Measurements from ENCODE around the gene KRTAP5-2. TPM values are rescaled to one million over a fixed set of nuclear protein-coding genes. Genes with fewer than 3 reads are reported as not detected.

Gene KRTAP5-2
- total RNA-seq, 1 experiment from 2014 or later: not detected

- no peaks in the 10 kb centered on the region for H3K79me2 ChIP-seq (ENCODE audit: low read depth)
- ChIA-PET POLR2A (ENCODE audit: unreplicated experiment) (no interaction called here), CTCF (no interaction called here)
These were observed 29.6 kb downstream of the KRTAP5-2 start for GRCh38 chr11:1568441-1568911.

DNA sequence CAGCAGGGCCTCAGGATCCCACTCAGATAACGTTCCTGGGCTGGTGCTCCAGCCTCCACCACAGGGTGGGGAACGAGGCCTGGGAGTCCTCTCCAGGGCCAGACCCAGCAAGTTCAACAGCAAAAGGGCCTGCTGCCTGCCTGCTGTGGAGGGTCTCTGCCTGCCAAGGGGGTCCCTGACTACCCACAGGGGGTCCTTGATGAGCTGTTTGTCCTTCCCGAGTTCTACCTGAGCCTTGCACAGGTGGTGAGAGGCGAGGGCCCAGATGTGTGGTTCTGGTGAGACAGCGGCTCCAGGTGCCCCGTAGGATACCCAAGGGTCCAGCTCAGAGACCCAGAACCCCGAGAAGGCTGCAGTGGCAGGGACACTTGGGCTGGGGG lies 30.4 kb downstream of the KRTAP5-2 start:
- no peak for TF ChIP-seq EZH2 (IDR thresholded peaks at IDR 0.05; ENCODE audit: low read depth)
- TF ChIP-seq CTCF (conservative IDR thresholded peaks at IDR 0.05): no peak
- no peak for DNase-seq
- H3F3A ChIP-seq (ENCODE audit: insufficient read depth, low read depth): peaks cover 6% of the 10 kb centered on the region; the same call in 1 of the 2 replicates
- no peaks in the 10 kb centered on the region for H3K36me3 ChIP-seq (ENCODE audit: low read depth)
- intact Hi-C loops (cut with micrococcal nuclease; ENCODE audit: unreplicated experiment): no loop called here
- ChIA-PET POLR2A (ENCODE audit: unreplicated experiment) (no interaction called here), CTCF (no interaction called here)
- H2AFZ ChIP-seq: no peak overlapping the region
- no peaks in the 10 kb centered on the region for H3K9me3 ChIP-seq (ENCODE audit: insufficient read depth, low read depth)
- H3K79me2 ChIP-seq (ENCODE audit: low read depth): no peaks in the 10 kb centered on the region
- no peaks in the 10 kb centered on the region for H4K20me1 ChIP-seq (ENCODE audit: insufficient read depth)
- BruUV-seq (replicated peaks): no TSS peak
- 0 out of 2 replicates have a peak, but pooled peaks cover under 1% of the 10 kb centered on the region for H3K27me3 ChIP-seq (ENCODE audit: insufficient read depth, low read depth)
- H3K27ac ChIP-seq: no peak overlapping the region
- no peaks in the 10 kb centered on the region for H3K4me1 ChIP-seq (replicated peaks; ENCODE audit: insufficient read depth)
- no peak overlapping the region for H3K4me2 ChIP-seq
- no peak overlapping the region for H3K4me3 ChIP-seq
- no peaks in the 10 kb centered on the region for H3K9me2 ChIP-seq (ENCODE audit: insufficient read depth)

More at GRCh38 chr11:1568441-1568911, 29.6 kb downstream of the KRTAP5-2 start:
- H3K27me3 ChIP-seq (ENCODE audit: insufficient read depth, low read depth): peaks cover 7% of the 10 kb centered on the region; the same call in 1 of the 2 replicates
- H3K9me2 ChIP-seq (ENCODE audit: insufficient read depth): no peaks in the 10 kb centered on the region
- no peaks in the 10 kb centered on the region for H3K9me3 ChIP-seq (ENCODE audit: insufficient read depth, low read depth)
- DNase-seq: no peak
- intact Hi-C loops (cut with micrococcal nuclease; ENCODE audit: unreplicated experiment): no loop called here
- no peak overlapping the region for H3K27ac ChIP-seq
- H3K36me3 ChIP-seq (ENCODE audit: low read depth): no peaks in the 10 kb centered on the region
- BruUV-seq (replicated peaks): no TSS peak
- TF ChIP-seq EZH2 (IDR thresholded peaks at IDR 0.05; ENCODE audit: low read depth) (no peak), CTCF (conservative IDR thresholded peaks at IDR 0.05) (no peak)
- no peak overlapping the region for H2AFZ ChIP-seq
- no peaks in the 10 kb centered on the region for H3K4me1 ChIP-seq (replicated peaks; ENCODE audit: insufficient read depth)
- no peak overlapping the region for H3K4me3 ChIP-seq
- no peak overlapping the region for H3K4me2 ChIP-seq
- no peaks in the 10 kb centered on the region for H4K20me1 ChIP-seq (ENCODE audit: insufficient read depth)
- H3F3A ChIP-seq (ENCODE audit: insufficient read depth, low read depth): peaks cover 6% of the 10 kb centered on the region; the same call in 1 of the 2 replicates

DNA sequence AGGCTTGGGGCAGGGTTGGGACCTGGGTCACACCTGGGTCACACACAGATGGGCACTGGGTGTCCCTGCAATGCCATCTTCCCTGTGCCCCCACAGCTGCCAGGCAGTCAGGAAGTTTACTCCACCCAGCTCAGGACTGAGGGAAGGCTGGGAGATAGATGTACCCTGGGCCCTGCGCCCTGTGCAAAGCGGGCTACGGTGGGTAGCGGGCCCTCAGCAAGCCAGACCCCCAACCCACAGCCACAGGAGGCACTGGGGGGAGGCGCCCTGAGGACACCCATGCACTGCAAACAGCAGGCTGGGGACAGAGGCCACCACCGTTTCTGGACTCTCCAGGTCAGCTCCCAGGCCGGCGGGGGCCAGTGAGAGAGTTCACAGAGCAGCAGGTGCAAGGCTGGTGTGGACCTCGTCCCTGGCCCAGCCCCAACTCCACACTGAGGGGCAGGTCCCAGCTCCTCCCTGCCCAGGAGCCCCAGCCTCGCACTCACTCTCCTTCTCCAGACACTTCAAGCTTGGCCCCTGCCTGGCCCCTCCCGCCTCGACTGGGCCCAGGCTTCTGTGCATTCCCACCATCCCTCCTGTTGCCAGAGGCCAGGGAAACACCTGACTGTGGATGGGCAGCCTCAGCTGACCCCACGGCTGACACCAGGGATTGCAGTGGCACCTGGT lies 30.9 kb downstream of the KRTAP5-2 start:
- no peak; the same call in 1 of the 2 replicates for TF ChIP-seq CTCF (conservative IDR thresholded peaks at IDR 0.05)
- no peak for TF ChIP-seq EZH2 (IDR thresholded peaks at IDR 0.05; ENCODE audit: low read depth)
- Histone ChIP-seq H3K36me3 (ENCODE audit: low read depth) (no peaks in the 10 kb centered on the region), H3K27me3 (ENCODE audit: insufficient read depth, low read depth) (no peaks in the 10 kb centered on the region), H3K9me2 (ENCODE audit: insufficient read depth) (no peaks in the 10 kb centered on the region), H3F3A (ENCODE audit: insufficient read depth, low read depth) (peaks cover 6% of the 10 kb centered on the region; the same call in 1 of the 2 replicates), H3K4me3 (no peak overlapping the region), H3K9me3 (ENCODE audit: insufficient read depth, low read depth) (no peaks in the 10 kb centered on the region), H3K27ac (no peak overlapping the region), H3K4me1 (replicated peaks; ENCODE audit: insufficient read depth) (no peaks in the 10 kb centered on the region), H3K79me2 (ENCODE audit: low read depth) (no peaks in the 10 kb centered on the region), H4K20me1 (ENCODE audit: insufficient read depth) (no peaks in the 10 kb centered on the region), H2AFZ (no peak overlapping the region), H3K4me2 (no peak overlapping the region)
- ChIA-PET CTCF (interaction anchor here (0.6 kb wide), 1 partner anchor 346 kb away, joined by 7 read pairs; no protein-coding TSS in a partner anchor), POLR2A (ENCODE audit: unreplicated experiment) (no interaction called here)
- DNase-seq: no peak
- intact Hi-C loops (cut with micrococcal nuclease; ENCODE audit: unreplicated experiment): no loop called here
- no TSS peak for BruUV-seq (replicated peaks)

All from PC-9 (cell line).